Skin epidermis (tissue), 12 donors: ENCODE data around the gene CHMP3.
"Not testable (repeated sequence)": the region's sequence is repeated elsewhere in the genome, so short reads cannot be mapped to it uniquely, and the experiment has no call there.

Experiments used
- H3K27ac ChIP-seq, 21 experiments: fragments of 200-600 bp; sonication (generic) in 11 of 21; one replicate each; pipeline ENCODE4 v1.5.0; 2020; ENCODE audit warnings: mild to moderate bottlenecking in 3 of 21, inconsistent platforms in 2 of 21, moderate library complexity in 2 of 21
- H3K4me3 ChIP-seq, 7 experiments: fragments of 200-600 bp; sonication (generic) in 2 of 7; one replicate each; pipeline ENCODE4 v1.5.0; 2020; ENCODE audit warnings: inconsistent platforms in 2 of 7, mild to moderate bottlenecking in 2 of 7, moderate library complexity in 1 of 7

The CHMP3 gene

GRCh38 chr2:86562922-86563649, at the start of gene CHMP3:
CHMP3 (minus strand) TSS chr2:86563443; CDS start chr2:86563348, 95 bp downstream.
- Histone ChIP-seq H3K27ac (peak within 1 kb of the TSS; percentile 96 to 100 (median 100)), H3K4me3 (peak within 1 kb of the TSS; percentile 53 to 89 (median 68))

DNA sequence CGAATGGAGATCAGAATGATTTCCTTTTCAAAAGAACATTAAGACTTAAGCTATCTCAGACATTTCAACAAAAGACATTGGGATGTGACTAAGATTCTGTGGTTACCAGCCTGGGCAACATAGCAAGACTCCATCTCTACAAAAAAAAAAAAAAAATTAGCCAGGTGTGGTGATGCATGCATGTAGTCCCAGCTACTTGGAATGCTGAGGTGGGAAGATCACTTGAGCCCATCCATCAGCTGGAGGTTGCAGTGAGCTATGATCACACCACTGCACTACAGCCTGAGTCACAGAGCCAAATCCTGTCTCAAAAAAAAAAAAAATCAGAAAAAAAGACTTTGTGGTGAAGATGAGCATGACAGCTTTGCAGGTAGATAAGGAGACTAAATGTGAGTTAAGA, 47.6 kb upstream of the CHMP3 start:
- H3K27ac ChIP-seq = no peak overlapping the region
- H3K4me3 ChIP-seq = no peak overlapping the region

DNA sequence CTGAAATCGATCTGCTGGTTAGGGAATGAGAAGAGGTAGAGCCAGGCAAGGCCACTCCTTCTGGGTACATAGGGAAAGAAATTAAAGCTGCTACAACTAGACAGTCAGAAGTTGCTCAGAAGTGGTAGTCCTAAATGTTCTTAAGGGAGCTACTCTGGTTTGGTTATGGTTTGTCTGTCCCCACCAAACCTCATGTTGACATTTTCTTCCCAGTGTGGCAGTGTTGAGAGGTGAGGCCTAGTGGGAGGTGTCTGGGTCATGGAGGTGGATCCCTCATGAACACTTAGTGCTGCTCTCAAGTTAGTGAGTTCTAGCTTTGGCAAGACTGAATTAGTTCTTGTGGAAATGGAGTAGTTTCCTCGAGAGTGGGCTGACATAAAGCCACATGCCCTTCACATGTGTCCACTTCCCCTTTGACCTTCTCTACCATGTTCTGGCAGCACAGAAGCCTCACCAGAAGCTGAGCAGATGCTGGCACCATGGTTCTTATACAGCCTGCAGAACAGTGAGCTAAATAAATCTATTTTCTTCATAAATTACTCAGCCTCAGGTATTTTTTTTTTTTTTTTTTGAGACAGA, 45.7 kb upstream of the CHMP3 start:
- H3K4me3 ChIP-seq = no peak overlapping the region
- no peak overlapping the region for H3K27ac ChIP-seq

- H3K4me3 ChIP-seq = no peak overlapping the region
- H3K27ac ChIP-seq = no peak overlapping the region
These were observed 40.7 kb upstream of the CHMP3 start for GRCh38 chr2:86603905-86604304.

GRCh38 chr2:86598966-86599365, 35.7 kb upstream of the CHMP3 start:
- peak overlapping the region in 1 of 21 experiments; percentile 50 for H3K27ac ChIP-seq
- H3K4me3 ChIP-seq = no peak overlapping the region

DNA sequence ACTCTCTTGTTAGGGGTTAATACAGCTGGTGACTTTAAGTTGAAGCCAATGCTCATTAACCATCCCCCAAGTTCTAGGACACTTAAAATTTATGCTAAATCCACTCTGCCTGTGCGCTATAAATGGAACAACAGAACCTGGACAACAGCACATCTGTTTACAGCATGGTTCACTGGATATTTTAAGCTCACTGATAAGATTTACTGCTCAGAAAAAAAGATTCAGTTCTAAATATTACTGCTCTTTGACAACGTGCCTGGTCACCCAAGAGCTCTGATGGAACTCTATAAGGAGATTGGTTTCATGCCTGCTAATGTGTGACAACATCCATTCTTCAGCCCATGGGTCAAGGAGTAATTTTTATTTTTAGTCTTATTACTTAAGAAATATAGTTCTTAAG, 32.9 kb upstream of the CHMP3 start:
- no peak overlapping the region for H3K27ac ChIP-seq

DNA sequence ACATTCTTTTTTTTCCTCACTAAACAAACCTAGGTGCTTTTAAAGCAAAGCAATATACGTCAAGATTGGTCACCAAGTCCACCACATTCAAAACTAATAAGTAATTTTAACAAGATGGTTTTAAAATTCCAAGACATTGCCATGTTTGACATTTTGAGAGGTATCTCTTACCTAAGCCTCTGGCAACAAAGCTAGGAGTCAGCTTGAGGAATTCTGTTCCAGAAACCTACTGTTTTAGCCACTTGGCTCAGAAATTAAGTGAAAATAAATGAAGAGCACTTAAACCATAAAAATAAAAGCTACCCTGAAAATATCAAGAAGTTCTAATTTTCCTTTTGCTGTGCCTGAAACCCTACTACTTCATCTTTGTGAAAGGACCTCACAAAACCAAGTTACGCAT, 30.0 kb upstream of the CHMP3 start:
- no peak overlapping the region for H3K27ac ChIP-seq
- no peak overlapping the region for H3K4me3 ChIP-seq

More for the DNA sequence above, 32.9 kb upstream of the CHMP3 start:
- no peak overlapping the region for H3K4me3 ChIP-seq

GRCh38 chr2:86592547-86593230, 29.4 kb upstream of the CHMP3 start:
- Histone ChIP-seq H3K4me3 (no peak overlapping the region), H3K27ac (no peak overlapping the region)

DNA sequence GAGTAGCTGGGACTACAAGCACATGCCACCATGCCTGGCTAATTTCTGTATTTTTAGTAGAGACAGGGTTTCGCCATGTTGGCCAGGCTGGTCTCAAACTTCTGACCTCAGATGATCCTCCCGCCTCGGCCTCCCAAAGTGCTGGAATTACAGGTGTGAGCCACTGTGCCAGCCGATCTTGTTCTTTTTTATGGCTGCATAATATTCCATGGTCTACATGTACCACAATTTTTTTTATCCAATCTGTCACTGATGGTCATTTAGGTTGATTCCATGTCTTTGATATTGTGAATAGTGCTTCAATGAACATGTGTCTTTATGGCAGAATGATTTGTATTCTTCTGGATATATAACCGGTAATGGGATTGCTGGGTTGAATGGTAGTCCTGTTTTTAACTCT, 26.5 kb upstream of the CHMP3 start:
- H3K27ac ChIP-seq, H3K4me3 ChIP-seq: not testable (repeated sequence)

DNA sequence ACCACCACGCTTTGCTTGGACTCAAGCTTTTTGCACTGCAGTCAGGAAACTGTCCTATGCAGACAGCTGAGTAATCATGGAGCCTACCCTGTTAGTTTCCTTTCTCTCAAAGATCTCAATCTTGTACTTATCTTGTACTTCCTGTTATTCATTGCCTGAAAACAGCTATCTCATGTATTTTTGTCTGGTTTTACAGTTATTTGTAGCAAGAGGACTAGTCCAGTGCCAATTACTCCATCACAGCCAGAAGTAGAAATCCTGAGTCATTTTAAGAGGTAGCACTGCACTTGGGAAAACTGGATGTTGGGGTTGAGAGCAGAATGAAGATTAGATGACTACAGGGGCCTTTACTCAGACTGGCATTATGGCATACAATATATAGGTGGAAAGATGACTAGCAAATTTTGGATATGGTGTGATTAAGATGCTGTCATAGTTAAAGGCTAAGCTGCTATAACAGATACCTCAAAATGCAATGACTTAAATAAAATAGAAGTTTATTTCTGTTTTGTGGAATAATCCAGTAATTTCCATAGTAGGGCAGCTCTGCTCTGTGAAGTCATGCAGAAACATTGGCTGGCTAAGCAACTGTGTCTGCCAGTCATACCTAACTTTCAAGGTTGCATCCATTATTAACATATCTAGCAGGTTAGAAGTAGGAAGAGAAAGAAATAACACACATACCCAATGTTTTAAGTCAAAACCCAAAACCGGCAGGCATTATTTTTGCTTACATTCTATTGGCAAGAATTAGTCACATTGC, 21.1 kb upstream of the CHMP3 start:
- H3K4me3 ChIP-seq = no peak overlapping the region

DNA sequence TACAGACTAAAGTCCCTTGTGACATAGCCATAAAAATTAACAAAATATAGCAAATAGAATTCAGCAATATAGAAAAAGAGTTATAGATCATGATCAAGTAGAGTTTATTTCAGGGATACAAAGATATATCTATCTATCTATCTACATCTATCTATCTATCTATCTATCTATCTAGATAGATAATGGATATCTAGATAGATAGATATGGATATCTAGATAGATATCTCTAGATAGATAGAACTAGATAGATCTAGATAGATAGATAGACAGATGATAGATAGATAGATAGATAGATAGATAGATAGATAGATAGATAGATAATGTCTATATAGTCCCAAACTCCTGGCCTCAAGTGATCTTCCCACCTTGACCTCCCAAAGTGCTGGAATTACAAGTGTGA, 17.3 kb upstream of the CHMP3 start:
- no peak overlapping the region for H3K4me3 ChIP-seq
- H3K27ac ChIP-seq = no peak overlapping the region

More for the DNA sequence above, 21.1 kb upstream of the CHMP3 start:
- H3K27ac ChIP-seq = peak overlapping the region in 9 of 21 experiments; percentile 1 to 74 (median 60)

DNA sequence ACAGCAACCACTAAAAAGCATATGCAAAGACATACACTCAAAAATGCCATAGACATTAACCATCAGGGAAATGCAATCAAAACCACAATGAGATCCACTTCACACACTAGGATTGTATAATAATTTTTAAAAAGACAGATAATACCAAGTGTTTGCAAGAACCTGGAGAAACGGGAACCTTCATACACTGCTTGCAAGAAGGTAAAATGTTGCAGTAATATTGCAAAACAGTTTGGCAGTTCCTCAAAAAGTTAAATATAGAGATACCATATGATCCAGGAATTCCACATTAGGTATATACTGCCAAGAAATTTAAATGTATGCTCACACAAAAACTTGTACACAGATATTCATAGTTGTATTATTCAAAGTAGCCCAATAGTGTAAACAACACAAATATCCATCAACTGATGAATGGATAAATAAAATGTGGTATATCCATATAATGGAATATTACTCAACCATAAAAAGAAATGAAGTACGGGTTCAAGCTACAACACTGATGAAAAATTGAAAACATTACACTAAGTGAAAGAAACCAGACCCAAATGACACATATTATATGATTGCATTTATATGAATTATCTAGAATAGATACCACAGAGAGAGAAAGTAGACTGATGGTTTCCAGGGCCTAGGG, 14.7 kb upstream of the CHMP3 start:
- H3K4me3 ChIP-seq = no peak overlapping the region
- H3K27ac ChIP-seq = no peak overlapping the region

DNA sequence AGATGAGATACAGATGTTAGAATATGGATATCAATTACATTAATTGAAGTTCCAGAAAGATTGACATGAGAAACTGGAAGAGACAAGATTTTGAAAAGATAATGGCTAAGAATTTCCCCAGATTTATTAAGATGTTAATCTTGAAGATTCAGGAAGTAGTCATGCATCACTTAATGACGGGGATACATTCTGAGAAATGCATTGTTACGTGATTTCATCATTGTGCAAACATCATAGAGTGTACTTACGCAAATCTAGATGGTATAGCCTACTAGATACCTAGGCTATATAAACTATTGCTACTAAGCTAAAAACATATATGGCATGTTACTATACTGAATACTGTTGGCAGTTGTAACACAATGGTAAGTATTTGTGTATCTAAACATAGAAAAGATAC, 6.8 kb upstream of the CHMP3 start:
- H3K27ac ChIP-seq = no peak overlapping the region
- H3K4me3 ChIP-seq = no peak overlapping the region

- Histone ChIP-seq H3K4me3 (no peak overlapping the region), H3K27ac (no peak overlapping the region)
These were observed 3.6 kb upstream of the CHMP3 start for GRCh38 chr2:86566821-86567190.

DNA sequence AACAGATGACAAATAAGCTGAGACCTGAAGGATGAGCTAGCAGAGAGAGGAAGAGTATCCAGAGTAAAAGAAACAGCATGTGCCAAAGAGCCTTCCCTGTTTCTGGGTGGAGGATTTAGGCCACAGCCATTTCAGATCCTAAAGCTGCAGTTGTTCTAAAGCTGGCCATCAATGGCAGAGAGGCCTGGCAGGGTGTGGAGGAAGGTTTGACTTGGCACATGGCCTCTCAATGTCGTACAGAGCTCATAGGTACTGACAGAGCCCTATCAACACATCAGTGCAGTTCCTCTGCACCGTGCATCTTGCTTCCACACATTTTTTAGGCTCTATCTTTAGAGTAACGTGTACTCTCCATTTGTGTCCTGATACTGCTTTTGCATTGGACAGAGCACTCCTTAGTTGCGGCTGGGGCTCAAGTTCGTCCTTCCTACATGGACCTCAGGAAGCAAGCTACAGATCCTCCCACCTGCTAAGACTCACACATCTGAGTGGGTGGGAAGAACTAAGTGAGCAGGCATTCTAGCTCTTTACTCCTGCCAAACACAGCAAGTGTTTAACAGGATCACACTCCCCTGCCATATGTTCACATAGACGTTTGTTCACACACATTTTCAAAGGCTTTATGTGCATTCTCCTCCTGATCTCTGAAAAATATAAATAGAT, 3.0 kb upstream of the CHMP3 start:
- no peak overlapping the region for H3K27ac ChIP-seq
- H3K4me3 ChIP-seq = no peak overlapping the region

- Histone ChIP-seq H3K27ac (peak overlapping the region in 19 of 21 experiments; percentile 96 to 100 (median 100)), H3K4me3 (peak overlapping the region in 6 of 7 experiments; percentile 67 to 89 (median 68))
These were observed 413 bp upstream of the CHMP3 start for GRCh38 chr2:86563650-86564061.

- H3K4me3 ChIP-seq = peak overlapping the region; percentile 53 to 89 (median 68)
- H3K27ac ChIP-seq = peak overlapping the region; percentile 96 to 100 (median 100)
These were observed 740 bp downstream of the CHMP3 start for GRCh38 chr2:86562485-86562921.

DNA sequence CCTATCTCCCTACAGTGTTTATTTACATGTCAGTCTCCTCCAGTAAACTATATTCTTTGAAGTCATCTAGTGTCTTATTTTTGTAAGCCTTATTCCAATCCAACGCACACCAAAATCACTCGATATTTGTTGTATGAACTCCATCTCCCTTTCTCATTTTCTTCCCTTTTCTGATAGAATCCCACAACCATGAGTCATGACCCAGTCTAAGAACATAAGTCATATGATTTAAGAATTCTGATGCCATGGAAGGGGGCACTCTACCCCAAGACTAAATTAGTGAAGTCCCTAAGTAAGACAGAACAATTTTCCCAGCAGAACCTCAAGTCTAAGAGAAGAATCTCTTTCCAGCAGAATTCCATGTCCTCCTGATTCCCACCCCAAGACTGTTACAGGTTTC, 5.4 kb downstream of the CHMP3 start:
- H3K4me3 ChIP-seq = no peak overlapping the region

GRCh38 chr2:86556508-86556907, 6.7 kb downstream of the CHMP3 start:
- H3K27ac ChIP-seq = peak overlapping the region in 1 of 21 experiments; percentile 14
- no peak overlapping the region for H3K4me3 ChIP-seq

More for the DNA sequence above, 5.4 kb downstream of the CHMP3 start:
- H3K27ac ChIP-seq = no peak overlapping the region
